ENCODE results near the gene IL36RN. TPM values are rescaled to one million over a fixed set of nuclear protein-coding genes. Genes with fewer than 3 reads are reported as not detected.

The IL36RN gene
- total RNA-seq, 1 donor from 2014 or later: 0.14 TPM

GRCh38 chr2:113079131-113079530 is 20.1 kb downstream of the IL36RN start:
- H3K36me3 ChIP-seq (ENCODE audit: insufficient read depth, low read length): no peaks in the 10 kb centered on the region
- no peak overlapping the region for H3K4me3 ChIP-seq (ENCODE audit: insufficient read depth, low read depth, low read length)
- H3K27ac ChIP-seq (ENCODE audit: low read depth, low read length): no peak overlapping the region
- H4K20me1 ChIP-seq (ENCODE audit: insufficient read depth, low read length): no peaks in the 10 kb centered on the region
- peak; percentile 42 for DNase-seq (ENCODE audit: low read depth)
- H3K4me1 ChIP-seq (ENCODE audit: insufficient read depth, low read length): no peaks in the 10 kb centered on the region
- Mint-ChIP-seq H3K4me1 (ENCODE audit: low read depth, unreplicated experiment) (no peaks in the 10 kb centered on the region), H3K27ac (ENCODE audit: unreplicated experiment) (no peak overlapping the region), H3K9me3 (ENCODE audit: unreplicated experiment) (no peaks in the 10 kb centered on the region), H3K36me3 (ENCODE audit: low read depth, unreplicated experiment) (no peaks in the 10 kb centered on the region), H3K27me3 (ENCODE audit: low read depth, unreplicated experiment) (peaks cover 53% of the 10 kb centered on the region), H3K4me3 (ENCODE audit: unreplicated experiment) (no peak overlapping the region)
- TF ChIP-seq EZH2 (IDR thresholded peaks at IDR 0.05; ENCODE audit: insufficient read depth, low read length) (no peak), CTCF (IDR thresholded peaks at IDR 0.05; ENCODE audit: insufficient read depth, low read depth, low read length) (no peak)
- H3K9me3 ChIP-seq (ENCODE audit: insufficient read depth, low read depth, low read length): no peaks in the 10 kb centered on the region
- peaks cover 29% of the 10 kb centered on the region for H3K27me3 ChIP-seq (ENCODE audit: insufficient read depth, low read length)
- H3K79me2 ChIP-seq (ENCODE audit: insufficient read depth, low read length): no peaks in the 10 kb centered on the region
- no peak for FAIRE-seq
- no peak overlapping the region for H2AFZ ChIP-seq (ENCODE audit: low read depth, low read length)
- no peak overlapping the region for H3K4me2 ChIP-seq (ENCODE audit: low read length)
- no peak overlapping the region for H3K9ac ChIP-seq (ENCODE audit: low read length)

- Histone ChIP-seq H3K9ac (ENCODE audit: low read length) (no peak overlapping the region), H3K4me2 (ENCODE audit: low read length) (no peak overlapping the region), H4K20me1 (ENCODE audit: insufficient read depth, low read length) (no peaks in the 10 kb centered on the region), H2AFZ (ENCODE audit: low read depth, low read length) (no peak overlapping the region), H3K4me3 (ENCODE audit: insufficient read depth, low read depth, low read length) (no peak overlapping the region), H3K9me3 (ENCODE audit: insufficient read depth, low read depth, low read length) (no peaks in the 10 kb centered on the region), H3K36me3 (ENCODE audit: insufficient read depth, low read length) (no peaks in the 10 kb centered on the region), H3K27ac (ENCODE audit: low read depth, low read length) (no peak overlapping the region), H3K79me2 (ENCODE audit: insufficient read depth, low read length) (no peaks in the 10 kb centered on the region), H3K27me3 (ENCODE audit: insufficient read depth, low read length) (peaks cover 32% of the 10 kb centered on the region), H3K4me1 (ENCODE audit: insufficient read depth, low read length) (no peaks in the 10 kb centered on the region)
- no peaks in the 10 kb centered on the region for H3K9me3 Mint-ChIP-seq (ENCODE audit: unreplicated experiment)
- no peak for DNase-seq (ENCODE audit: low read depth)
- H3K27me3 Mint-ChIP-seq (ENCODE audit: low read depth, unreplicated experiment): peaks cover 49% of the 10 kb centered on the region
- H3K4me3 Mint-ChIP-seq (ENCODE audit: unreplicated experiment): no peak overlapping the region
- no peaks in the 10 kb centered on the region for H3K36me3 Mint-ChIP-seq (ENCODE audit: low read depth, unreplicated experiment)
- H3K4me1 Mint-ChIP-seq (ENCODE audit: low read depth, unreplicated experiment): no peaks in the 10 kb centered on the region
- H3K27ac Mint-ChIP-seq (ENCODE audit: unreplicated experiment): no peak overlapping the region
- TF ChIP-seq CTCF (IDR thresholded peaks at IDR 0.05; ENCODE audit: insufficient read depth, low read depth, low read length): peak; percentile 86
- TF ChIP-seq EZH2 (IDR thresholded peaks at IDR 0.05; ENCODE audit: insufficient read depth, low read length): no peak
- FAIRE-seq: no peak
These were observed 21.1 kb downstream of the IL36RN start for GRCh38 chr2:113080134-113080533.

- H3K4me3 Mint-ChIP-seq (ENCODE audit: unreplicated experiment): no peak overlapping the region
- H3K27me3 Mint-ChIP-seq (ENCODE audit: low read depth, unreplicated experiment): peaks cover 45% of the 10 kb centered on the region
- H4K20me1 ChIP-seq (ENCODE audit: insufficient read depth, low read length): no peaks in the 10 kb centered on the region
- no peak overlapping the region for H3K4me2 ChIP-seq (ENCODE audit: low read length)
- no peak overlapping the region for H3K27ac Mint-ChIP-seq (ENCODE audit: unreplicated experiment)
- no peak overlapping the region for H3K9ac ChIP-seq (ENCODE audit: low read length)
- H3K27ac ChIP-seq (ENCODE audit: low read depth, low read length): no peak overlapping the region
- no peak for TF ChIP-seq CTCF (IDR thresholded peaks at IDR 0.05; ENCODE audit: insufficient read depth, low read depth, low read length)
- H2AFZ ChIP-seq (ENCODE audit: low read depth, low read length): no peak overlapping the region
- no peaks in the 10 kb centered on the region for H3K9me3 Mint-ChIP-seq (ENCODE audit: unreplicated experiment)
- H3K4me1 ChIP-seq (ENCODE audit: insufficient read depth, low read length): no peaks in the 10 kb centered on the region
- no peak for FAIRE-seq
- H3K27me3 ChIP-seq (ENCODE audit: insufficient read depth, low read length): peaks cover 23% of the 10 kb centered on the region
- no peaks in the 10 kb centered on the region for H3K36me3 ChIP-seq (ENCODE audit: insufficient read depth, low read length)
- H3K4me3 ChIP-seq (ENCODE audit: insufficient read depth, low read depth, low read length): no peak overlapping the region
- H3K4me1 Mint-ChIP-seq (ENCODE audit: low read depth, unreplicated experiment): no peaks in the 10 kb centered on the region
- no peaks in the 10 kb centered on the region for H3K9me3 ChIP-seq (ENCODE audit: insufficient read depth, low read depth, low read length)
- no peaks in the 10 kb centered on the region for H3K36me3 Mint-ChIP-seq (ENCODE audit: low read depth, unreplicated experiment)
- no peaks in the 10 kb centered on the region for H3K79me2 ChIP-seq (ENCODE audit: insufficient read depth, low read length)
- no peak for DNase-seq (ENCODE audit: low read depth)
These were observed 22.7 kb downstream of the IL36RN start for GRCh38 chr2:113081488-113082210.
